Esophagus mucosa (tissue), 1 donor: ENCODE results near the gene PHF19. TPM values are rescaled to one million over a fixed set of nuclear protein-coding genes. Genes with fewer than 3 reads are reported as not detected.

Experiments
- ATAC-seq: fragments of 200-7000 bp; cut with Tn5 transposase; one replicate; pipeline ENCODE4 v1.9.1; 2020
- total RNA-seq: library from RNA; stranded (reverse); gene quantifications from one replicate; pipeline ENCODE4 v1.2.4, GENCODE V29; 2023
- donor health status: DM: yes; HTN: yes; CAD: no.

The PHF19 gene
- total RNA-seq, 1 donor from 2014 or later: 25.3 TPM

DNA sequence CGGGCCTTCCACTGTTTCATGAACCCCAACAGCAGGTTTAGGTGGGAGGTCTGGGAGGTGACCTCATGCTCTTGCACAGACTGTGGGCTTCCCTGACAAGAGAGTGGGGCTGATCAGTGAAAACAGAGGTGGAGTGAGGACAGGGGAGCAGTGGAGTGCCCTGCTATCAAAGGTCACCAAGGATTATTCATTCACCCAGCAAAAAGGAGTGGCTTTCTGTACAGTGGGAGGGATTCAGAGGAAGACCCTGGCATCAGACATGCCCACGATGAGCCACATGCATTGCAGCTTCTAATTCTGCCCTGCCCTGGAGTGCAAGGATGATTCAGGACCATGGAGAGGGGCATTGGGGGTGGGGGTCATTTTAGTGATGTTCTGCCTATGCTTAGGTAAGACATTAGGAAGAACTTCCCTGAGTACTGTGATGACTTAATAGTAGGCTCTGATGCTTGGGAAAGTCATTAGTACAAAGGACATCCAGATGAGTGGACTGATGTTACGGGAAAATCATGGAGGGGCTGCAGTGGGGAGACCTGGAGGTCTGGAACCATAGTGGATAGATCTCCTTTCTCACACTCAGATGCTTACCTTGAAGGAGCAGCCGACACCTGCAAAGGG is 36.8 kb upstream of the PHF19 start:
- ATAC-seq: no peak

- ATAC-seq: no peak
Measured at GRCh38 chr9:120912958-120913646, 36.1 kb upstream of the PHF19 start.

GRCh38 chr9:120911295-120911837 is 34.4 kb upstream of the PHF19 start:
- no peak for ATAC-seq

GRCh38 chr9:120910643-120911042 is 33.7 kb upstream of the PHF19 start:
- ATAC-seq: peak; percentile 65

DNA sequence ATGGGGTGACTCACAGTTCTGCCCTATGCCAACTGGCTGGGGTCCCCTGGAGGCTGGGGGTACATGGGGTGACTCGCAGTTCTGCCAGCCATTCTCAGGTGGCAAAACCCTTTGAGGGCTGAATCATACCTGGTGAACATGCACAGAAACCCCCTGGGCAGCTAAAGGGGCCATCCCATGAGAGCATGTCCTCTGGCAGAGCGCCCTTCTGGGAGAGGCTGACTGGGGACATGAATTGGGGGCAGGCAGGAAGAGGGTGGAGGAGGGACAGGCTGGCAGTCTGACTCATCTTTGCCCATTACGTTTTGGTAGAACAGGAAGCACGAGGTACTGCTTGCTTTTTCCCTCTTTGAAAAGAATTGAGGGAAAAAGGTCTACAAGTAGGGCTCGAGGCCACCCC is 32.9 kb upstream of the PHF19 start:
- peak; percentile 57 for ATAC-seq

GRCh38 chr9:120905315-120906164 is 28.6 kb upstream of the PHF19 start:
- no peak for ATAC-seq

- no peak for ATAC-seq
Measured at GRCh38 chr9:120904978-120905301, 28.0 kb upstream of the PHF19 start.

DNA sequence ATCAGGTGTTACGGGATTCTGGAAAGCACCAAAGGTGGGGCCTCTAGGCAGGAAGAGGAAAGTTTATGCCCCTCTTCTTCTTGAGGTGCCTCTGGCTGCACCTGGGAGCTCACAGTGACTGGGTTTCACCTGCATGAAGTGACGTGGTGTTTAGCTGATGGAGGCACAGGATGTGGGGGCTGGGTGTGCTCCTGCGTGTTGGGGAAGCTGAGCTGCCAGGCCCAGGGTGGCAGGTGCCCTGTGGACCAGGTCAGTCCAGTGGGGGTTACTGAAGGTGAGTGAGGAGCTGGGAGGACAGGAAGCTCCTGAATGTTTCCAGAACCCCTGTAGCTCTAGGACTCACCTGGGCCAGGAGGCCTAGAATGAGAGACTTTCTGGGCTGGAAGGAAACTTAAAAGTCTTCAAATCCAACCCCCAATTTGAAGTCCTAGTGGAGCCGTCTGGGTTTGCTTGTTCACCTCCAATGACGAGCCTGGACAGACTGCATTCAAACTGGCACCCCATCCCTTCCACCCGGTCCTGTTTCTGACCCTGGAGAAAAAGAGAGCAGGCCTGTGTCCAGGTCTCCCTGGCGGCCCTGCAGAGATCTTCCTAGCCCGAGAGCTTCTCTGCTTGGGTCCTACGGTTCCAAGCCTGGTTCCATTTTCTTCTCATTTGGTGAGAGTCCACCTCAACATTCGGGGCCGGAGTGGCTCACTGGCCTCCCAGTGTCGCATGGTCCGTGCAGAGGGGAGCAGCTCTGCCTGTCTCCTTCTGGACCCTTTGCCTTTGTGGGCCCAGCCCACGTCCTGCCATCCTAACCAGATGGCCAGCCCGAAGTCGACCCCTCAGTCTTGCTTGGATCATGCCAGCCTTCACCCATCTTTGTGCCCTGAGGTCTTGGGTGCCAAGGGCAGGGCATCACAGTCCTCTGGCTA is 27.3 kb upstream of the PHF19 start:
- peak; percentile 44 for ATAC-seq

- no peak for ATAC-seq
Measured at GRCh38 chr9:120902569-120903535, 25.9 kb upstream of the PHF19 start.

DNA sequence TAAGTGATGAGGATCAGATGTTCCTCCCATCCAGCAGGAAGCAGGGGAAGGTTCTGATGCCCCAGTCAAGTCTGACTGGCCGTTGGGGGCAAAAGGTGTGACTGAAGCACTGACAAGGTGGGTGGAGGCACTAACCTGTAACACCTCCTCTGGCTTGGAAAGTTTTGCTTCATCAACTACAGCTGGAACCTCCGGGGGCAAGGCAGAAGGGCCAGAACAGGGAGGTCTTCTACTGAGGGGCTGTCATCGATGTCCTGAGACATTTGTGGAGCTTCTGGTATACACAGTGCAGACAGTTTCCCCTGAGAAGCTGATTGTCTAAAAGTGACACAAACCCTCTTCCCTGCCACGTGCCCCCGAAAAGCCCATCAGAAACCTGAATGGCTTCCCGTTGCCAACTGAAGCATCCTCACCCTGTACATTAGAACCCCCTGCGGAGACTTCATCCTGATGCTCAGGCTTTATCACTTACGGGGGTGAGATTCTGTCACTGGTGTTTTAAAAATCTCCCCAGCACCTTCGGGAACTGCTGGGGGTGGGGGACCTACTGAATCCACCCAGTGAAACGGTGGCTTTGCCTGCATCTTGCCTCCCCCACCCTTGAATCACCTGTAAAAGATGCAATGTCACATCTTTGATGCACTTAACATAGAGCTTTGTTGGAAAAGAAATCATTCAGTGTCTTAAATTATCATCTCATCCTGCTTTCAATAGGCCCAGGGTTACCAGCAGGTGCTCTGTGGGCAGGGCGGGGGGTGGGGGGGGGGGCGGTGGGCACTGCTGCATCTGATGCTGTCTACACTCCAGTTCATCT is 25.0 kb upstream of the PHF19 start:
- ATAC-seq: no peak

DNA sequence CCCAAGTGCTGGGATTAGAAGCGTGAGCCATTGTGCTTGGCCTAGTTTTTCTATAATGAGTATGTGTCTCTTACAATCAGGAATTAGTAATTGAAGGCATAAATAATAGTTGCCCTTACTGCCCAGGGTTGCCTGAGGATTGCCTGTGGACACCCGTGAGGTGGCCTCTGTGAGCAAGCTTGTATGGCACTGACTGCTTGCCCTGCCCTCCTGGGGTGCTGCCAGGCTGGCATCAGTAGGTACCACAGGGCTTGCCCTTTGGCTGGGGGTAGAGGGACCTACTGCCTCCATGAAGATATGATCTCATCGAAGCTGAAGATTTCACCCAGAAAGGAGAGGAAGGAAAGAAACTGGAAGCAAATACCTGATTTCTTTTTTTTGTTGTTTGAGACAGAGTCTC is 23.8 kb upstream of the PHF19 start:
- no peak for ATAC-seq

DNA sequence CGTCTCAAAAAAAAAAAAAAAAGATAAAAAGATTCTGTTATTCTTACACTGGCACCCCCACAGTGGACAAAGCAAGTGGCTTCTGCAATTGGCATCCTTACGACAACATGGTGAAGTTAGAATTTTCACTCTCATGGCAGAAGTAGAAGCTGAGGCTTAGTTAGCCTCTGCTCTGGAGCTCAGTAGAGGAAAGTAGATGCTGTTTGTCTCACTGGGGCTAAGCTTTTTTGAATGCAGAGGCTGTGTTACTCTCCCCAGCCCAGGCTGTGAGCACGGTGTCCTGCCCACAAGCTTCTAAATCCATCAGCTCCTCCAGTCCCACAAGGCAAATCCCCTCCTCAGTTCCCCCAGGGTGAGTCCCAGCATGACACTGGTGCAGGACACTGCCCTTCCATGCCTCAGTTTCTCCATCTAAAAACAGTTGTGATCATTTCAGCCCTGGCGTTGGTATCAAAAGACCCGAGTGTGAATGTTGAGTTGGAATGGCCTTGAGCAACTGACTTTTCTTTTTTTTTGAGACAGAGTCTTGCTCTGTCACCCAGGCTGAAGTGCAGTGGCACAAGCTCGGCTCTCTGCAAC is 22.6 kb upstream of the PHF19 start:
- ATAC-seq: no peak

- no peak for ATAC-seq
Measured at GRCh38 chr9:120898396-120898795, 21.4 kb upstream of the PHF19 start.

DNA sequence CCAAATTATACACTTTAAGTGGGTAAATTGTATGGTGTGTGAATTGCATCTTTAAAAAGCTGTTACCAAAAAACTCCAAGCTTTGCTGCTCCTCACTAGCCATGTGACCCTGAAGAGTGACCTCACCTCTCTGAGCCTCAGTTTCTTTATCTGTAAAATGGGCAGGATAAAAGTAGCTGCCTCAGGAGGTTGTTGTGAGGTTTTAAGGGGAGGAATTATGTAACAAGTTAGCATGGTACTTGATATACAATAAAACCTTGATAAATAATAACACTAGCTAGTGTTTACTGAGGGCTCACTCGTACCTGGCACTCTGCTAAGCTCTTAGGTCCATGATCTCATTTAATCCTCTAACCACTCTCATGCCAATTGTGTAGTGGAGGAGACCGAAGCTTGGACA is 19.0 kb upstream of the PHF19 start:
- no peak for ATAC-seq

DNA sequence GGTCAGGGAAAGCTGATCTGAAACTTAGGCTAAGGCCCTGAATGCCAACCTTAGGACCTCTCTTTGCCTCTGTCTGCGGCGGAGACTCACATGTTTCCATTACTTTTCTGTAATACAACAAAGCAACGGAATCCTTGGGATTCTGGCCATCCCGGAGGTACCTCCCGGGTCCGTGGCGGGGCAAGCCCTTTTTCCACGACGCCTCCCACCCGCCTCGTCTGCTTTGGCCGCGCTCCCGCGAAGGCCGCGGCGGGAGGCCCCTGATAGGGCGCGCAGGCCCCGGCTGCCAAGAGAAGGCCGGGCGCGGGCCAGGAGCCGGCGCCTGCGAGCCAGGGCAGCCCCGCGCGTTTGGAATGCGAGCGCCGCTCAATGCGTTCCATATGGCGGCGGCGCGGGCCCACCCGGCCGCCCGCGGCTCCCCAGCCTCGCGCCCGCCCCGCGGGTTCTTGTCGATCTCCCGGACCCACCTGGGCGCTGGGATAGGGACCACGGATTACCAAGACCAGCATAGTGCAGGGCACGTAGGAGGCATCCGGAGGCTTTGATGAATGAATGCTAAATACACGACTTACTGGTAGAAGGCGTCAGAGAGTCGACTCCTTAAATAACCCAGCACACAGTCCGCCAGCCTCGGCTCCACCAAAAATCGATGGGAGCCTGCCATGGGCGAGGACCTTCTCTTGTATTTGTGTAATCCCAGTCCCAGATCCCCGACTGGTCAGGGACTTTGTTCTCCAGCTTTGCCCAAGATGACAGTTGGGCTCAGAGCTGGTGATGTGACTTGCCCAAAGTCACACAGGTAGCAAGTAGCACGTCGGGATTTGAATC is 17.5 kb upstream of the PHF19 start:
- ATAC-seq: peak; percentile 47

DNA sequence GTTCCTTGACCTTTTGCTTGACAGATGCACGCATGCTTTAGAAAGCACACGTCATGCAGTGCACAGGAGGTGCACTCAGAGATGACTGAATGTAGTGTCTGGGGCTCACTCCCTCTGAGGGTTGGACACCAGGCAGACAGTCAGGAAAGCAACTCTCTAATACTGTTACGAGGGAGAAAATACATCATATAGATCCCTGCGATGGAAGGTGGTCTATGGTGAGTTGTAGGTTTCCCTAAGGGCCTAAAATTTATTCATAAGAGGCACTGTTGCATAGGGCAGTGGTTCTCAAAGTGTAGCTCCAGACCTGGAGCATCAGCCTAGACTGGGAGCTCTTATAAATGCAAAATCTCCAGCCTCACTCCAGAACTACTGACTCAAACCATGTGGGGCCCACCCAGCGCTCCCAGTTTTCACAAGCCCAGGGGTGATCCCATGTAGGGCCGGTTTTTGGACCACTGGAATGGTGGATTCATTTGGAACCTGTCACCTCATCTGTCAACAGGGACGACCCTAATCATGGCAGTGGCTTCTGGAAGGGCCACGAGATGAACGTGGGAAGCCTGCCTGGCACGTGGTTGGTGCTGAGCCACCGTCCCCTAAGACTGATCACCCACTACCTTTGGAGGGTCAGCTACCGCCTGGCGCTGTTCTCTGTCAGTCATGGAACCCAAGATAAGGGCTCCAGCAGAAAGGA is 16.8 kb upstream of the PHF19 start:
- ATAC-seq: no peak

DNA sequence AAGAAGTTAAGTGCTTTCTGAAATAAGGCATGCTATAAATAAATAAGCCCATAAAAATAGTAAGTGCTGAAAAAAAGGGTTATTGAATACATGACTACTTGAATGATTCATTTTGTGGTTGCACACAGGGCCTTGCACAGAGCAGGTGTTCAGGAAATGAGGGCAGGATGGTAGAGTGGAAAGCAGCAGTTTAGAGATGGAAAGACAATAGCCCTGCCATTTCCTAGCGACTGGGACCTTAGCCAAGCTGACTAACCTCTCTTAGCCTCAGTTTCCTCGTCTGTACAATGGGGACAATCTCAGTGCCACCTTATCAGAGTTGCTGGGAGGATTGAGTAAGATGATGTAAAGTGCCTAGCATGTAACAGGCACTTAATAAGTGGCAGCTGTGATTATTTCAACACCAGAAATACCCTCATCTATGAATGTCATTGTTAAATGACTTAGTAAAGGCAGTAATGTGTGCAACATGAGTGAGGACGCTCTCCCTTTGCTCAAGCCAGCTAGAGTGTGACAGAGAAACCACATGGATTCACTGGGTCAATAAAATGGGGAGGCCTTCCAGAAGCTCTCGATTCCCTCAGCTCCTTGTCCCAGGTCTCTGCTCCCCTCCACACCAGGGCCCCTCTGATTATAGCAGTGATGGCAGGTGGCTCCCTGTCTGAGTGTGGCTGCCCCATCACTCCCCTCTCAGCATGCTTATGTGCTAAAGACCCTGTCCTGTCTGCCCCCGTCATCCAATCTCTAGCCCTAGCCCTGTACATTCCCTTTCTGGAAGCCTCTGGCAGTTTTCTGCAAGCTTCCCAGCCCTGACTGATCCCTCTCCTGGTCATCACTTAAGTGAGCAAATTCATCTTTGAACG is 16.0 kb upstream of the PHF19 start:
- ATAC-seq: peak; percentile 59
